Mucosa of descending colon (tissue), 3 donors: Measurements from ENCODE around the gene TSKU. TPM values are rescaled to one million over a fixed set of nuclear protein-coding genes. Genes with fewer than 3 reads are reported as not detected.

ENCODE experiments used
- ATAC-seq: fragments of 200-7000 bp; cut with Tn5 transposase; one replicate; pipeline ENCODE4 v1.9.1; 2020; ENCODE audit warnings: mild to moderate bottlenecking, moderate library complexity
- DNase-seq, 3 donors: peaks; one replicate each; pipeline ENCODE4 v3.0.0-alpha.2; 2020
- H3K36me3 ChIP-seq: fragments of 200-600 bp; one replicate; pipeline ENCODE4 v1.8.0; 2021; ENCODE audit warnings: low read depth, mild to moderate bottlenecking
- H3K4me1 ChIP-seq: fragments of 200-600 bp; one replicate; pipeline ENCODE4 v1.8.0; 2021; ENCODE audit warnings: low read depth, mild to moderate bottlenecking
- H3K4me3 ChIP-seq: fragments of 200-600 bp; one replicate; pipeline ENCODE4 v1.8.0; 2021; ENCODE audit warnings: mild to moderate bottlenecking
- H3K9me3 ChIP-seq: fragments of 200-600 bp; one replicate; pipeline ENCODE4 v1.8.0; 2021; ENCODE audit warnings: mild to moderate bottlenecking
- CTCF ChIP-seq: fragments of 200-600 bp; IDR thresholded peaks from one replicate; pipeline ENCODE4 v1.8.0; 2022; ENCODE audit warnings: antibody characterized with exemption, mild to moderate bottlenecking
- intact Hi-C, 2 donors: fragments of 100-400 bp; cut with DNase I in 1 of 2; cut with micrococcal nuclease in 1 of 2; formaldehyde crosslinking; loops; one replicate each; pipeline versions ENCODE4 v1.11.0 to v1.11.1; 2022; cut with DNase I, micrococcal nuclease
- total RNA-seq, 3 donors: library from RNA; stranded (reverse); fragmentation: NEBNext Ultra II Directional in 2 of 3; extraction: Animal tissue kit (Norgen Biotek cat#: 25700) in 2 of 3; gene quantifications; one replicate each; pipeline versions ENCODE4 v1.2.1 to v1.2.4, GENCODE V29; 2021 to 2023
- donor health status: DM: no; HTN: no; CAD: no; lungs with moderate emphysema.
- donor health status: DM: no; HTN: no; CAD: no.
- donor health status: DM: no; HTN: yes; CAD: no.

TSKU gene
- total RNA-seq, 3 donors from 2014 or later = 21.5 to 42.9 (median 41.8) TPM

- DNase-seq = peak in 1 of 3 donors; percentile 5
- peak; percentile 41 for ATAC-seq
- intact Hi-C loops = loop anchor here (5.0 kb wide), 1 partner anchor 64 kb away; no protein-coding TSS in a partner anchor
Observed at GRCh38 chr11:76796511-76797198, 13.5 kb downstream of the TSKU start.

GRCh38 chr11:76797341-76798201, 14.4 kb downstream of the TSKU start:
- TF ChIP-seq CTCF = no peak
- intact Hi-C loops = loop anchor here (5.0 kb wide), 1 partner anchor 65 kb away; no protein-coding TSS in a partner anchor
- peaks cover 14% of the 10 kb centered on the region for H3K4me1 ChIP-seq
- H3K36me3 ChIP-seq = no peaks in the 10 kb centered on the region
- no peak for ATAC-seq
- H3K9me3 ChIP-seq = no peaks in the 10 kb centered on the region
- DNase-seq = no peak
- H3K4me3 ChIP-seq = no peak overlapping the region

More at GRCh38 chr11:76796511-76797198, 13.5 kb downstream of the TSKU start:
- H3K36me3 ChIP-seq = no peaks in the 10 kb centered on the region
- TF ChIP-seq CTCF = no peak
- H3K4me3 ChIP-seq = no peak overlapping the region
- H3K9me3 ChIP-seq = no peaks in the 10 kb centered on the region
- peaks cover 14% of the 10 kb centered on the region for H3K4me1 ChIP-seq

- no peak for DNase-seq
- intact Hi-C loops = loop anchor here (5.0 kb wide), 1 partner anchor 66 kb away; no protein-coding TSS in a partner anchor
- no peaks in the 10 kb centered on the region for H3K36me3 ChIP-seq
- no peak for ATAC-seq
- H3K9me3 ChIP-seq = no peaks in the 10 kb centered on the region
- H3K4me3 ChIP-seq = no peak overlapping the region
- H3K4me1 ChIP-seq = peaks cover 13% of the 10 kb centered on the region
- TF ChIP-seq CTCF = no peak
Observed at GRCh38 chr11:76798202-76798581, 15.0 kb downstream of the TSKU start.

GRCh38 chr11:76798671-76799065, 15.5 kb downstream of the TSKU start:
- peaks cover 11% of the 10 kb centered on the region for H3K4me1 ChIP-seq
- no peak for TF ChIP-seq CTCF
- no peaks in the 10 kb centered on the region for H3K36me3 ChIP-seq
- DNase-seq (no peak), ATAC-seq (no peak)
- H3K9me3 ChIP-seq = no peaks in the 10 kb centered on the region
- intact Hi-C loops = loop anchor here (5.0 kb wide), 1 partner anchor 66 kb away; no protein-coding TSS in a partner anchor
- H3K4me3 ChIP-seq = no peak overlapping the region

GRCh38 chr11:76799066-76799804, 16.1 kb downstream of the TSKU start:
- DNase-seq = peak; percentile 88 to 90 (median 90)
- intact Hi-C loops = loop anchor here (5.0 kb wide), 1 partner anchor 67 kb away; no protein-coding TSS in a partner anchor
- peak; percentile 90 for ATAC-seq
- Histone ChIP-seq H3K4me3 (no peak overlapping the region), H3K36me3 (no peaks in the 10 kb centered on the region), H3K9me3 (no peaks in the 10 kb centered on the region), H3K4me1 (peaks cover 11% of the 10 kb centered on the region)
- TF ChIP-seq CTCF = peak; percentile 83
